Measurements from ENCODE around the gene SH2D4B.

SH2D4B gene

GRCh38 chr10:80503584-80504157 is 34.0 kb upstream of the SH2D4B start:
- in situ Hi-C loops (cut with MboI; ENCODE audit: low sequenced_read_pairs), result no loop called here

GRCh38 chr10:80504158-80504811 is 33.4 kb upstream of the SH2D4B start:
- in situ Hi-C loops (cut with MboI; ENCODE audit: low sequenced_read_pairs), result no loop called here

GRCh38 chr10:80504897-80505465 is 32.7 kb upstream of the SH2D4B start:
- in situ Hi-C loops (cut with MboI; ENCODE audit: low sequenced_read_pairs), result no loop called here

- in situ Hi-C loops (cut with MboI; ENCODE audit: low sequenced_read_pairs), result no loop called here
Observed at GRCh38 chr10:80506189-80506575, 31.5 kb upstream of the SH2D4B start.

DNA sequence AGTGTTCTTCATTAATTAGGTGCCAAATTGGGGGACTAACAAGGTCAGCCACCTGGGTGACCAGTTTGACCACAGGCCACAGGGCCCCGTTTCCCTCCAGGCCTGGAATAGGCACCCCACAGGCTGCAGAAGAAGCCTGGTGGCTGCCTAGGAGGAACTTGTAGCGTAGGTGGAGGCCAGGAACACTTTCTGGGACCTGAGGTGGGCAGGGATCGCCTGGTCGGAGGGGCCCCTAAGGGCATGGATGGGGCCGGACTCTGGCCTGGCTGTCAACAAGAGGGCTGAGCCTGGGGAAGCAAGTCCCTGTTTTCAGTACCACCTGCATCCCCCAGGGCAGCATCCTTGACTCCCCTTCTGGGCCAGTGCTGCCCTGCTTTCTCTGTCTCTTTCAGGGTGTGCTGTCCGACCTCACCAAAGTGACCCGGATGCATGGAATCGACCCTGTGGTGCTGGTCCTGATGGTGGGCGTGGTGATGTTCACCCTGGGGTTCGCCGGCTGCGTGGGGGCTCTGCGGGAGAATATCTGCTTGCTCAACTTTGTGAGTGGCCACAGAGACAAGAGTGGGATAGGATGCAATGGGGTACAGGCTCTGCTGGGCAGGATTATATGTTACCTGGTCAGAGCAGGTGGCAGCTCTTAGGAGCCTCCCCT is 30.7 kb upstream of the SH2D4B start:
- in situ Hi-C loops (cut with MboI; ENCODE audit: low sequenced_read_pairs), result no loop called here

DNA sequence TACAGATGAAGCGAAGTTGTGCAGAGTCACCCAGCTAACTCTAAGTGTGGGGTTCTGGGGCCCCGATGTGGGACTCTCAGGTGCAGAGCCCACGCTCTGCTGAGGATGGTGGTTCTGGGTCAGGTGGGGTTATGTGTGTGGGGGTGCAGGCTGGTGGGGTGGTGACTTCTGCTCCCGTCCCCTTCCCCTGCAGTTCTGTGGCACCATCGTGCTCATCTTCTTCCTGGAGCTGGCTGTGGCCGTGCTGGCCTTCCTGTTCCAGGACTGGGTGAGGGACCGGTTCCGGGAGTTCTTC is 28.6 kb upstream of the SH2D4B start:
- in situ Hi-C loops (cut with MboI; ENCODE audit: low sequenced_read_pairs), result no loop called here

DNA sequence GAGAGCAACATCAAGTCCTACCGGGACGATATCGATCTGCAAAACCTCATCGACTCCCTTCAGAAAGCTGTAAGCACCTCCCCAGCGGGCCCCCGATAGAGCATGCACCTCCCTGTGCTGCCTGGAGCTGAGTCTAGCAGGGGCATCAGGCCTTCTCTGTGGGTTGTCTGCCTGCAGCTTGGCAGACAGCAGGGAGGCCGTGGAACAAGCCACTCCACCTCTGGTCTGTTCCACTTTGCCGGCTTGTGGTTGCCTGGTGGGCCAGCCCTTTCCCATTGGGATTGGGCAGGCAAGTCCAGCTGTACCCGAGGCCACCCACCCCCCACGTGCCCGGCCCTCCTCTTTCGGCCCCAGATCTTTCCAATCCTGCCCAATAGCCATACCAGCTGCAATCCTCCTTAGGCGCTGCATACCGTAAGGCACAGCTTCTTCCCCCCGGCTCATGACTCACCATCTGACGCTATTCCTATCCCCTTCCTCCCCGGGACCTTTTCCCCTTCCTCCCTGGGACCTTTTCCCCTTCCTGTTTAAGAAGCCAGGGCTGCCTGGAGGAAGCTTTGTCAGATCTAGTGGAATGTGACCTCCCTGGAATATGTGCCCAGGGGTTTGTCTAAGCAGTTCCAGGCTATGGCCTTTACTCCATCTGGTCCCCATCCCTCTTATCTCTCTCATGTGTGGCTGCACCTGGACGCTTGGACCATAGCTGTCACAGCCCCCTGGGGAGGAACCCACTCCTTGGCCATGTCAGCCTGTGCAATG is 28.1 kb upstream of the SH2D4B start:
- in situ Hi-C loops (cut with MboI; ENCODE audit: low sequenced_read_pairs), result no loop called here

GRCh38 chr10:80512031-80512526 is 25.6 kb upstream of the SH2D4B start:
- in situ Hi-C loops (cut with MboI; ENCODE audit: low sequenced_read_pairs), result no loop called here

- in situ Hi-C loops (cut with MboI; ENCODE audit: low sequenced_read_pairs), result no loop called here
Observed at GRCh38 chr10:80513106-80513505, 24.6 kb upstream of the SH2D4B start.

DNA sequence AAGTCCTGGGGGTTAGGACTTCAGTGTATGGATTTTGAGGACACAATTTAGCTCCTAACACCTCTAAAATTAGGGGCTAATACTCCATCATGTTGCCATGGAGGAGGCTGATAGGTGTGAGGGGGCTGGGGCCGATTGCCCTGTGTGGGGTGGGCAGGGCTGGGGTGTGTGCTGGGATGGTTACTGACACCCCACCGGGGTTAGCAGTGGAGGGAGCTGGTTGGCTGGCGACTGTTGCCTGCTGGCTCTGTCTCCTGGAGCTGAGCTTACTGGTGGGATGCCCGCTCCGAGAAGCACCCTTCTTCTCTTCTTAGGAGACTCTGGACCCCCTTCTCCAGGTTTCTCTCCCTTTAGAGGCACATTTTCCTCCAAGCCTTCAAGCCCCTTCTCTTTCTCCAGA is 22.2 kb upstream of the SH2D4B start:
- in situ Hi-C loops (cut with MboI; ENCODE audit: low sequenced_read_pairs), result no loop called here

DNA sequence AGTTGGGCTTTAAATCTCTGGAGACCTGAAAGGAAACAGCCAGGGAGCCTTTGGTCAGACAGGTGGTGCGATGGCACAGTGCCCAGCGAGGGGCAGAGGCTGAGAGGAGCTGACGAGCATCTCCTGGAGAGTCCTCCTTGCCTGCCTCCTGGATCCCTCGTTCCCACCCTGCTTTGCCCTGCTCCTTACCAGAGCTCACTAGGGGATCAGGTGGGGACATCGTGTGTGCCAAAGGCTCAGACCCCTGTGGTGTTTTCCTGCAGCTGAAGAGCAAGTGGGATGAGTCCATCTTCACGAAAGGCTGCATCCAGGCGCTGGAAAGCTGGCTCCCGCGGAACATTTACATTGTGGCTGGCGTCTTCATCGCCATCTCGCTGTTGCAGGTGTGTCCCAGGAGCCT is 21.8 kb upstream of the SH2D4B start:
- in situ Hi-C loops (cut with MboI; ENCODE audit: low sequenced_read_pairs), result no loop called here

- in situ Hi-C loops (cut with MboI; ENCODE audit: low sequenced_read_pairs), result no loop called here
Observed at GRCh38 chr10:80516506-80517075, 21.1 kb upstream of the SH2D4B start.

- in situ Hi-C loops (cut with MboI; ENCODE audit: low sequenced_read_pairs), result no loop called here
Observed at GRCh38 chr10:80517416-80518142, 20.1 kb upstream of the SH2D4B start.

DNA sequence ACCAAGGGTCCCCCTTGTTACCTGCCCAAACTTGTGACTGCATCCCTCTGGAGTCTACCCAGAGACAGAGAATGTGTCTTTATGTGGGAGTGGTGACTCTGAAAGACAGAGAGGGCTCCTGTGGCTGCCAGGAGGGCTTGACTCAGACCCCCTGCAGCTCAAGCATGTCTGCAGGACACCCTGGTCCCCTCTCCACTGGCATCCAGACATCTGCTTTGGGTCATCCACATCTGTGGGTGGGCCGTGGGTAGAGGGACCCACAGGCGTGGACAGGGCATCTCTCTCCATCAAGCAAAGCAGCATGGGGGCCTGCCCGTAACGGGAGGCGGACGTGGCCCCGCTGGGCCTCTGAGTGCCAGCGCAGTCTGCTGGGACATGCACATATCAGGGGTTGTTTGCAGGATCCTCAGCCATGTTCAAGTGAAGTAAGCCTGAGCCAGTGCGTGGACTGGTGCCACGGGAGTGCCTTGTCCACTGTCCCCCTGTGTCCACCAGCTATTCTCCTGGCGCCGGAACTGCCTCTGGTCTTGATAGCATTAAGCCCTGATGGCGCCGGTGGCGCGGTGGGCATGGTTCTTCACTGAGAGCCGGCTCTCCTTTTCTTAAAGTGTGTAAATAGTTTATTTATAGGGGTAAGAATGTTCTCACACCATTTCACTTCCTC is 19.4 kb upstream of the SH2D4B start:
- in situ Hi-C loops (cut with MboI; ENCODE audit: low sequenced_read_pairs), result no loop called here

GRCh38 chr10:80518807-80519360 is 18.8 kb upstream of the SH2D4B start:
- in situ Hi-C loops (cut with MboI; ENCODE audit: low sequenced_read_pairs), result no loop called here

- in situ Hi-C loops (cut with MboI; ENCODE audit: low sequenced_read_pairs), result no loop called here
Observed at GRCh38 chr10:80519936-80520650, 17.6 kb upstream of the SH2D4B start.

DNA sequence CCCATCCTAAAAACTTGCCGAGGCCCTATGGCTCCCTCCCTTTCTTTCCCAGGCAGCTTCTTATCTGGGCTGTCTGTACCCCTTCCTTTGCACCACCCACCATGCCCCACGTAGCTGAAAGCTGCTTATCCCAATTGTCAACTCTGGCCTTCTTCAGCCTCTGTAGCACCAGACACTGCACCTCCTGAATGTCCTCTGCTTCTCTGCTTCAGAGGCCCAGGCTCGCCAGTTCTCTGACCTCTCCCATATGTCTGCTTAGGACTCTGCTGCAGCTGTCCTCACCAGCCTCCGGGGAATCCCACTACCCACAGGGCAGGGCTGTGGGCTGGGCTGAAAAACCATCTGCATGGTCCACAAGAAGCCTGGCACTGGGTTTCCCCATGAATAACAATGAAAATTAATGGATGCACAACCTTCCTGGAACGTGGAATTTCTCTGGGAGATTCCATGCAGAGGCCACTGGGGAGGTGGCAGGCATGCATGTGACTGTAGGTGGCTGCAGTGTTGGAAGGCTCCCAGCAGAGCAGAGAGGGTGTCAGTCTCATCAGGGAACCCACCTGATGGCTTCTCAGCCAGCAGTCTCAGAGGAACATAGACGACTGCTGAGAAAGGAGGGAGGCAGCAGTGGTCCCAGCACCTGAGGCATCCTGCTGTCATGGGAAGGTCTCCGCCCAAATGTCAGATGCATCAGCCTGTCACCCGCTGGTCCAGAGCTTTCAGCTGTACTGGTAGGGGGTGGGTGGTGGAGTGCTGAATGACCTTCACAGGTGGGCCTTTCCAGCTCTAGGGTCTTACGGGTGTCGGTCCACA is 16.8 kb upstream of the SH2D4B start:
- in situ Hi-C loops (cut with MboI; ENCODE audit: low sequenced_read_pairs), result no loop called here

- in situ Hi-C loops (cut with MboI; ENCODE audit: low sequenced_read_pairs), result no loop called here
Observed at GRCh38 chr10:80522756-80523363, 14.8 kb upstream of the SH2D4B start.

Data from HL-60/S4 treated with retinoic acid at 250 ng/mL for 4 days and 3 days (cell line).